D341Med (cell line): ENCODE measurements around the gene NLRP4.

Experiments
- DNase-seq: peaks from one replicate; pipeline ENCODE4 v3.0.0; 2012; ENCODE audit warnings: low spot score

Gene NLRP4

GRCh38 chr19:55836340-55836739 lies at the start of gene NLRP4:
Gene NLRP4, plus strand, starts transcription at chr19:55836540. Its CDS starts 15,541 bp downstream, at chr19:55852081.
- DNase-seq, result no peak

GRCh38 chr19:55795021-55795420 lies 41.3 kb upstream of the NLRP4 start:
- no peak for DNase-seq

DNA sequence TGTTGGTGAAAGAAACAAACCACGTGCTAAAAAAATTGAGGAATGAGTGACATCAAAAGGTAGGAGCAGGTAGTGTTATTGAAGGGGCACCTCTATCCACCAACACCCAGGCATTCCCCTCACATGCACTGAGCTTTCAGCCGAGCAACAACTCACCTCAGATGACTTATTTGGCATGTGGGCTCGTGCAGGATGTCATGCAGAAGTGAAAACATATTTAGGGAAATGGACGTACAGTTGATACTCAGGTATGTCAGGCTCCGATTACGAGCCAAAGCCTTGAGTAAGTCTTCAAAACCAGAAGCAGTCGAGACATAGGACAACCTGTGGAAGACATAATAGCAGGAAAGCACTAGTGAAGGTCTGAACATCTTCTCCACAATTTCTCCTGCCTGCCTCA lies 34.9 kb upstream of the NLRP4 start:
- no peak for DNase-seq

DNA sequence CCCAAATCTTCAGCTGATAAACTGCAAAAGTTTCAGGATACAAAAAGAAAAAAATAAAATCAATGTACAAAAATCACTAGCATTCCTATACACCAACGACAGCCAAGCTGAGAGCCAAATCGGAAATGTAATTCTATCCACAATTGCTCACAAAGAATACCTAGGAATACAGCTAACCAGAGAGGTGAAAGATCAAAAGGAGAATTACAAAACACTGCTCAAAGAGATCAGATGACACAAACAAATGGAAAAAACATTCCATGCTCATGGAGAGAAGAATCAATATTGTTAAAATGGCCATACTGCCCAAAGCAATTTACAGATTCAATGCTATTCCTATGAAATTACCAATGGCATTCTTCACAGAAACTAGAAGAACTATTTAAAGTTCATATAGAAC lies 34.1 kb upstream of the NLRP4 start:
- DNase-seq, result no peak

GRCh38 chr19:55809381-55810058 lies 26.8 kb upstream of the NLRP4 start:
- DNase-seq, result peak; percentile 90

DNA sequence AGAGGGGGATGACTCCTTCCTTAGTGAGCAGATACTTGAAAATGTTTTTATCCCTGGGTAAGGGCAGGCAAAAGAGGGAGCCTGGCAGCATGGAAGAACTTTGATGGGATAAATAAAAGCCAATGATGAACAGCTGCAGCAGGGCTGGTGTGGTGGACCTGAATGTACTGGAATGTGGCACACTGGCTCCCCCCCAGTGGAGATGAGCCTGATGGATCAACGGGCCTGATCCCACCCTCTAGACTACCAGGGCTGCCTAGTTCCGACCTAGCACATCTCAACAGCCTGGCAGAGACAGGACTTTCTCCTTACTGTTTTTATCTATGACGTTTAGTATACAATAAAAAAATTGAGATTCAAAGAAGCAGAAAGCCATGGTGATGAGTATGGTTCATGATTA lies 25.0 kb upstream of the NLRP4 start:
- DNase-seq, result no peak

- no peak for DNase-seq
Measured at GRCh38 chr19:55812449-55812848, 23.9 kb upstream of the NLRP4 start.

- DNase-seq, result no peak
Measured at GRCh38 chr19:55813906-55814305, 22.4 kb upstream of the NLRP4 start.

- DNase-seq, result no peak
Measured at GRCh38 chr19:55820037-55820436, 16.3 kb upstream of the NLRP4 start.

DNA sequence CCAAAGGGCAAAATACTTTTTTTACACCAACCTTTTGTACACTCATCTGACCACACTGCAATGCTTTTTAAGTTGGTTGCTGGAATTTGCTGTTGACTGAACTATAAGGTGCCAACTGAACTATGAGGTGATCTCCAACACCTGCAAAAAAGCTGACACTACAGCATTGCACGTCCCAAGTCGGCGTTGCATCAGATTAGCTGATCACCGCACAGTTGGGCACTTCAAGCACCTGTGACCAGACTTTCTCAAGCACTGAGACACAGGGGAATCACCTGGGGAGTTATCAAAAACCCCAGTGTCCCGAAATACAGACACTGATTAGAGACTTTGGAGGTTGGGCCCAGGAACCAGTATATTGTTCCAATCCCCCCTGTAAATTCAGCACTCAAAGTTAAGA lies 5.7 kb upstream of the NLRP4 start:
- DNase-seq, result no peak

DNA sequence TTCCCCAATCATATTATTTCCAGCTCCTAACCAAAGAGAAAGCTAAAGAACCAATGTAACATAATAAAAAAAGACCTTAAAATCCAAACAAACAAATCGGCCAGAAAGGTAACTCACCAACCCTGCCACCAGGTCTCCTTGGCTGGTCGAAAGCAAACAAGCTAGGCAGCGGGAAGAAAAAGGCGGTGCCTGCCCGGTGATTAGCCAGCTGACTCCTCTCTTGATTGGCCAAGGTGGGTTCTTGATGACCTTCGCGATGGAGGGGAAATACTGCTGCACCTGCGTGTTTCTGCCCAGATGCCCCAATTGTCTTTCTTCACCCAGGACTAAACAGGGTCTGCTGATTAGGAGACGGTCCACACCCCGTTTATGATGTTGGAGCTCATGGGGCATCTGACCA lies 4.5 kb upstream of the NLRP4 start, which contains the start of gene NLRP11:
Gene NLRP11, minus strand, starts transcription at position 154 of the 400 bp plus-strand sequence. CDS start 13,825 bp downstream, outside the sequence.
- no peak for DNase-seq

GRCh38 chr19:55832676-55833075 lies 3.7 kb upstream of the NLRP4 start:
- DNase-seq, result no peak

- no peak for DNase-seq
Measured at GRCh38 chr19:55838251-55838650, 1.9 kb downstream of the NLRP4 start.

DNA sequence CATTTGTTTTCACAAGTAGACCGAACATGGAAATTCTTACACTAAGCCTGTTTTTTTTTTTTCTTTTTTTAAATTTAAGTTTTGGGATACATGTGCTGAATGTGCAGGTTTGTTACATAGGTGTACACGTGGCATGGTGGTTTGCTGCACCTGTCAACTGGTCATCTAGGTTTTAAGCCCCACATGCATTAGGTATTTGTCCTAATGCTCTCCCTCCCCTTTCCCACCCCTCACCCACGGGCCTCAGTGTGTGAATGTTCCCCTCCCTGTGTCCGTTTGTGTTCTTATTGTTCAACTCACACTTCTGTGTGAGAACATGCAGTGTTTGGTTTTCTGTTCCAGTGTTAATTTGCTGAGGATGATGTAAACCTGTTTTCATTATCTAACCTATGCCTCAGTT lies 2.6 kb downstream of the NLRP4 start:
- DNase-seq, result no peak

GRCh38 chr19:55855160-55855559 lies 18.8 kb downstream of the NLRP4 start:
- DNase-seq, result no peak

DNA sequence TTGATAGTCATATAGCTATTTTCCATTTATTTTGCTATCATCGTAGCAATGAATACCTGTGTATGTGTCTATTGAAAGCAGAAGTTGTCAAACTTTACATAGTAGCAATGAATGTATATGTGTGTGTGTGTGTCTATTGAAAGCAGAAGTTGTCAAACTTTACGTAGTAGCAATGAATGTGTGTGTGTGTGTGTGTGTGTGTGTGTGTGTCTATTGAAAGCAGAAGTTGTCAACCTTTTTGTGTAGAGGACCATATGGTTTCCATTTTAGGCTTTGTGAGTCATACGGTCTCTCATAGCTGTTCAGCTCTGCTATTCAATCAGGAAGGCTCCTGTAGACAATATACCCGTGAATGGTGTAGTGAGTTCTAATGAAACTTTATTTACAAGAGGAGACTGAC lies 20.8 kb downstream of the NLRP4 start:
- DNase-seq, result no peak

DNA sequence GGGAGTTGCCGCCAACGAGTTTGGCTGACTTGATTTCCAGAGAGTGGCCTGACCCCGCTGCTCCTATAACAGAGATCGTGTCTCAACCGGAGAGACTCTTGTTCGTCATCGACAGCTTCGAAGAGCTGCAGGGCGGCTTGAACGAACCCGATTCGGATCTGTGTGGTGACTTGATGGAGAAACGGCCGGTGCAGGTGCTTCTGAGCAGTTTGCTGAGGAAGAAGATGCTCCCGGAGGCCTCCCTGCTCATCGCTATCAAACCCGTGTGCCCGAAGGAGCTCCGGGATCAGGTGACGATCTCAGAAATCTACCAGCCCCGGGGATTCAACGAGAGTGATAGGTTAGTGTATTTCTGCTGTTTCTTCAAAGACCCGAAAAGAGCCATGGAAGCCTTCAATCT lies 21.6 kb downstream of the NLRP4 start:
- no peak for DNase-seq

DNA sequence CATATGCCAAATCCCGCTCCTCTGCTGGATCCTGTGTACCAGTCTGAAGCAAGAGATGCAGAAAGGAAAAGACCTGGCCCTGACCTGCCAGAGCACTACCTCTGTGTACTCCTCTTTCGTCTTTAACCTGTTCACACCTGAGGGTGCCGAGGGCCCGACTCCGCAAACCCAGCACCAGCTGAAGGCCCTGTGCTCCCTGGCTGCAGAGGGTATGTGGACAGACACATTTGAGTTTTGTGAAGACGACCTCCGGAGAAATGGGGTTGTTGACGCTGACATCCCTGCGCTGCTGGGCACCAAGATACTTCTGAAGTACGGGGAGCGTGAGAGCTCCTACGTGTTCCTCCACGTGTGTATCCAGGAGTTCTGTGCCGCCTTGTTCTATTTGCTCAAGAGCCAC lies 22.1 kb downstream of the NLRP4 start:
- DNase-seq, result no peak

- no peak for DNase-seq
Measured at GRCh38 chr19:55858969-55859368, 22.6 kb downstream of the NLRP4 start.

DNA sequence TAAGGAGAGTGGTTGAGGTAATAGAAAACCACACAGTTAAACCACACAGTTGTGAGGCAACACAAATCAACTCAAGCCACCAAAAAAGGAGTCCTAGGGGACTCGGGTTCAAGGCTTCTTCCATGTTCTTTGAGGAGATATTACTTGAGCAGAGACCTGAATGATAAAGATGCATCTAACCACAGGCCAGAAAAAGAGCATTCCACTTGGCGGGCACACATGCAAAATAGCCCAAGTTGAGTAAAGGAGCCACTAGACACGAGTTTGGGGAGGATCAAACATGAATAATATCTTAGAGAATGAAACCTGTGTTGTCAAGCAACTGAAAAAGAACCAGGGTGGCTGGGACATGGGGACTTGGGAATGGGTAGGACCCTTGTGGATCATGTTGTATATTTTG lies 30.2 kb downstream of the NLRP4 start:
- no peak for DNase-seq

DNA sequence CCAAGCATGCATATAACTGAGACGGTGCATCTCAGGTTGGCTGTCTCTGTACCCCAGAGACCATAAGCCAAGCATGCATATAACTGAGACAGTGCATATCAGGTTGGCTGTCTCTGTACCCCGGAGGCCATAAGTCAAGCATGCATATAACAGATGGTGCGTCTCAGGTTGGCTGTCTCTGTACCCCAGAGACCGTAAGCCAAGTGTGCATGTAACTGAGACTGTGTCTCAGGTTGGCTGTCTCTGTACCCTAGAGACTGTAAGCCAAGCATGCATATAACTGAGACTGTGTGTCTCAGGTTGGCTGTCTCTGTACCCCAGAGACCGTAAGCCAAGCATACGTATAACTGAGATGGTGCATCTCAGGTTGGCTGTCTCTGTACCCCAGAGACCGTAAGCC lies 30.8 kb downstream of the NLRP4 start:
- no peak for DNase-seq

DNA sequence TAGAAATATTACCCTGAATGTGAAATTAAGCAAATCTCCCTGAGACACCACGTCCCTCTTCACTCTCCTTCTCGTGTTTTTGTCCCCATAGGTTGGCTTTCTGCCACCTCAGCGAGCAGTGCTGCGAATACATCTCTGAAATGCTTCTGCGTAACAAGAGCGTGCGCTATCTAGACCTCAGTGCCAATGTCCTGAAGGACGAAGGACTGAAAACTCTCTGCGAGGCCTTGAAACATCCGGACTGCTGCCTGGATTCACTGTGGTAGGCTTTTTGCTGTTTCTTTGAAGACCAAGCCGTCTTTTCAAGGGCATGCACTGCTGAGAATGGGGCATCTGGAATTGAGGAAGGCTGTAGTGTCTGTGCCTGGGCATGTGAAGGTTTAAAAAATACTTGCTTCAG lies 34.4 kb downstream of the NLRP4 start:
- DNase-seq, result no peak

- DNase-seq, result no peak
Measured at GRCh38 chr19:55877211-55877610, 40.9 kb downstream of the NLRP4 start.

DNA sequence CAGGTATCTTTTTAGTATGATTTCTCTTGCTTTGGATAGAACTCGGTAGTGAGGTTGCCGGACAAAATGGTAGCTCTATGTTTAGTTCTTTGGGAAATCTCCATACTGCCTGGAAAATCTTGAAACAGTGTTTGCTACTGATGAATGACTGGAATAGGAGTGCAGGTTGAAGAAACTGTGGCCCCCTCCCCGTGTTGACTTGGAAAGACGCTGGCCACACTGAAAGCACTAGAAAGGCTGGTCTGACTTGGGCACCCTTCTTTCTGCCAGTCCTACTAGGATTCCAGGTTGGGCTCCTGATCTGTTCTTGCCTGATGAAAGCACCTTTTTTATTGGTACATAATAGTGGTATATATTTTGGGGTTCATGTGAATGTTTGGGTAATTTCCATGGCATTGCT lies 46.3 kb downstream of the NLRP4 start:
- DNase-seq, result no peak

- DNase-seq, result no peak
Measured at GRCh38 chr19:55898911-55899310, 62.6 kb downstream of the NLRP4 start.
